Fibroblast of pulmonary artery (primary cell): ENCODE results near the gene AKNA.

ENCODE experiments used
- DNase-seq: peaks from one replicate; pipeline ENCODE4 v3.0.0-alpha.2; 2010; ENCODE audit warnings: low read depth
- H3K4me3 ChIP-seq: replicated peaks from 2 replicates; pipeline ENCODE4 v1.5.1; 2011; ENCODE audit warnings: low read depth, mild to moderate bottlenecking, control low read depth, low read length, moderate library complexity
- TF ChIP-seq, protein P1 (sequence below): IDR thresholded peaks from 2 replicates; pipeline ENCODE4 v1.5.1; 2011; ENCODE audit warnings: mild to moderate bottlenecking, control low read depth, low read length, inconsistent platforms; ENCODE audit errors: missing control alignments

Gene AKNA

DNA sequence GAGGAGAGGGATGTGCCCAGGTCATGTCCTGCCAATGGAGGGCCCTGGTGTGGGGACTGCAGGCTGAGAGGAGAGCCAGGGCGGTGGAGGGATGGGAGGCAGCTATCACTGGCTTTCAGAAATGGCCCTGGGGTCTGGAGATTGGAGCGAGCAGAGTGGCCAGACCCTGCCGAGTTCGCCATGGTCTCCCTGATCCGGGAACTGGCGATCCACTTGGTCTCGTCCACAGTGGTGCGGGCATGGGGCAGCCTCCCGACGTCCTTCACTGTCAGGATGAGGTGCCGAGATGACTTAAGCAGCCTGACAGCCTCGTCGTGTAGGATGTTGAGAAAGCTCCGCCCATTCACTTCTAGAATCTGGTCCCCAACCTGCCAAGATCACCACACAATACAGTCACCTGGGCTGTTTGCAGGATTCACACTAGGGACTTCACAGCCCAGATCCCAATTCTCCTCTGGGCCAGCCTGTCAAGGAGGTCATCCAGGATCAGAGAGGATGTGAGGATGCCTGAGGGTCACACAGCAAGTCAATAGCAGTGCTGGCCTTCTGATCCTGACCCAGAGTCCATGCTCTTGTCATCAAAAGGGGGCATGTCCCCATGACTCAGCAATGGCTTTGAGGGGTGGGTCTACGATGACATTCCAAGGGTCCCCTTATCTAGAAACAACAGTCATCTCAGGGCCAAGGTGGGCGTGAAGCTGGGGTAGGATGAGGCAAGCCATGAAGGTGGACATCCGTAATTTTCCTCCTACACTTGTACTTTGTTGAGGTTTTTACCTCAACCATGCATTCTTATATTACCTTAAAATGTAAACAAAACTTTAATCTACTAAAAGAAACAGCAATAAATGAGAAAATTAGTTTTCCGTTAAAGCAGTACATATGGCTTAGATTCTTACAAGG, 38.5 kb upstream of the AKNA start:
- DNase-seq: no peak
- H3K4me3 ChIP-seq: no peak overlapping the region
- TF ChIP-seq, protein P1, sequence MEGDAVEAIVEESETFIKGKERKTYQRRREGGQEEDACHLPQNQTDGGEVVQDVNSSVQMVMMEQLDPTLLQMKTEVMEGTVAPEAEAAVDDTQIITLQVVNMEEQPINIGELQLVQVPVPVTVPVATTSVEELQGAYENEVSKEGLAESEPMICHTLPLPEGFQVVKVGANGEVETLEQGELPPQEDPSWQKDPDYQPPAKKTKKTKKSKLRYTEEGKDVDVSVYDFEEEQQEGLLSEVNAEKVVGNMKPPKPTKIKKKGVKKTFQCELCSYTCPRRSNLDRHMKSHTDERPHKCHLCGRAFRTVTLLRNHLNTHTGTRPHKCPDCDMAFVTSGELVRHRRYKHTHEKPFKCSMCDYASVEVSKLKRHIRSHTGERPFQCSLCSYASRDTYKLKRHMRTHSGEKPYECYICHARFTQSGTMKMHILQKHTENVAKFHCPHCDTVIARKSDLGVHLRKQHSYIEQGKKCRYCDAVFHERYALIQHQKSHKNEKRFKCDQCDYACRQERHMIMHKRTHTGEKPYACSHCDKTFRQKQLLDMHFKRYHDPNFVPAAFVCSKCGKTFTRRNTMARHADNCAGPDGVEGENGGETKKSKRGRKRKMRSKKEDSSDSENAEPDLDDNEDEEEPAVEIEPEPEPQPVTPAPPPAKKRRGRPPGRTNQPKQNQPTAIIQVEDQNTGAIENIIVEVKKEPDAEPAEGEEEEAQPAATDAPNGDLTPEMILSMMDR: no peak

- TF ChIP-seq, protein P1: no peak
- no peak for DNase-seq
- no peak overlapping the region for H3K4me3 ChIP-seq
These were observed 37.3 kb upstream of the AKNA start for GRCh38 chr9:114425126-114425525.

- TF ChIP-seq, protein P1: no peak
- DNase-seq: no peak
- no peak overlapping the region for H3K4me3 ChIP-seq
These were observed 36.3 kb upstream of the AKNA start for GRCh38 chr9:114424126-114424525.

DNA sequence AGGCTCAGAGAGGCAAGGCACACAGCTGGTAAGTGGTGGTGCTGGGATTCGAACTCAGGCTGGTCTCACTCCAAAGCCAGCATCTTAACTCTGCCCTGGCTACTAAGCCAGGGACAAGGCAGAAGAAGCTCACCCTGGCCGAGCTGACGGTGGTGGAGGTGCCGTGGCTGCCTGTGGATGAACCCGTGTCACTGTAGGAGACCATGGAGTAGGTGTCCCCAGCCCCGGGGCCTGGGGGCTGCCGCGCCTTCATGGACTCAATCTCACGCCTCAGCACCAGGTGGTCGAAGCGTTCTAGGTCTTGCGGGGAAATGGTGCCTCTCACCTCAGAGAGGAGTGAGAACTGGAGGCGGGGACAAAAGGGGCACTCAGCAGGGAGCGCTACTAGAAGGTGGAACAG, 35.4 kb upstream of the AKNA start:
- TF ChIP-seq, protein P1: no peak
- H3K4me3 ChIP-seq: no peak overlapping the region
- no peak for DNase-seq

DNA sequence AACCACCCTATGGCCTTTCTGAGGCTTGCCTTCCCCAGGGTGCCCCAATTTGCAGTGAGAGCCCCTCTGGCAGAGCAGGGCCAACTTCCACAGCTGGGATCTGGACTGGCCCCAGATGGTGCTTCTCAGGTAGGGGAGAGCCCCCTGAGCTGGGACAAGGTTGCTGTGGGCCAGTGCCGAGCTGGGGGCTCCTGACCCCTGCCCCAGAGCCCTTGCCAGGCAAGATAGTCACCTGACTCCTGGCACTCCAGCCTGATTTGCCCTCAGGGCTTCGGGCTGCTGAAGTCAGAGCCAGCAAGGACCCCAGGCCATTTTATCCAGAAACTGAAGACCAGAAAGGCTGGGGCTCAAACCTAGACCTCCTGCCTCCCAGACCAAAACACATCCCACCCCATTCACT, 33.4 kb upstream of the AKNA start:
- TF ChIP-seq, protein P1: no peak
- no peak overlapping the region for H3K4me3 ChIP-seq
- DNase-seq: no peak

DNA sequence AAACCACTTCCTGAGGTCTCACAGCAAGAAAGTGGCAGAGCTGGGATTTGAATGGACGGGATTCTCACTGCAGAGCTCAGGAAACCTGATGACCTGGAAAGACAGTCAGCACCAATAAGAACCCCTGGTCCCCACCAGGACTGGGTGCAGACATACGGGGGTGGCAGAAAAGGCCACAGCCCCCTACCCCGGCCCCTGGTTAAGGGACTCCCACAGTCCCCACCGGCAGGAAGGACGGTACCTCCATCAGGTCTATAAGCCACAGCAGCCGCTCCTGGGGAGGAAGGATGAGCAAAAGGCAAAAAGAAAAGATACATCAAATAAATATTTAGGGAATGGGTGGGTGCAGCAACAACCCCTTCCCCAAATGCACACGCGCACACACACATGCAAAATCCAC, 32.0 kb upstream of the AKNA start:
- no peak for DNase-seq
- H3K4me3 ChIP-seq: no peak overlapping the region
- TF ChIP-seq, protein P1: no peak

DNA sequence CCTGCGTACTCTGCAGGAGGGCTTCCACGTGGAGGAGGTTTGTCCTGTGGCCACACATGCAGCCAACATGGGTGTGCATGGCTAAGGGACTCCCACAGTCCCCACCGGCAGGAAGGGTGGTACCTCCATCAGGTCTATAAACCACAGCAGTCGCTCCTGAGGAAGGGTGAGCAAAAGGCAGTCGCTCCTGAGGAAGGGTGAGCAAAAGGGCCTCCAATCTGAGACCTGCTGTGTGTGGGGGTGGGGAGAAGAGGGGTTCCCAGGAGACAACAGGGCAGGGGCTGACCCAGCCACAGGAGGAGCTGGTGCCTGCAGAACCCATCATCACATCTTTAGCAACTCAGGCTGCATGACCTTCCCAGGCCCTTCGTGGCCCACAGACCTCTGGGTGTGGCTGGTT, 30.3 kb upstream of the AKNA start:
- TF ChIP-seq, protein P1: no peak
- DNase-seq: no peak
- no peak overlapping the region for H3K4me3 ChIP-seq
